Endothelial cell of umbilical vein (primary cell): ENCODE data around the gene FAM174B. TPM values are rescaled to one million over a fixed set of nuclear protein-coding genes. Genes with fewer than 3 reads are reported as not detected.

Experiments
- BruUV-seq: library from RNA; stranded (reverse); fragments of 400-500 nt; replicated peaks from 2 replicates; lab custom pipeline; 2021; lab: Mats Ljungman, UMichigan
- CTCF ChIA-PET: fragments of 300-600, 350-600 bp; sonication (Branson Sonifier 250); formaldehyde crosslinking; loops from one replicate; lab custom pipeline; 2021; ENCODE audit warnings: antibody characterized with exemption, inconsistent platforms; lab: Charles Lee
- POLR2A ChIA-PET: fragments of 300-600, 350-600 bp; sonication (Branson Sonifier 250); formaldehyde crosslinking; loops from one replicate; lab custom pipeline; 2021; ENCODE audit warnings: antibody characterized with exemption, inconsistent platforms; lab: Charles Lee
- DNase-seq: peaks from one replicate; pipeline ENCODE4 v3.0.0-alpha.2; 2011; ENCODE audit warnings: low read depth, low spot score
- FAIRE-seq: peaks from 2 replicates; lab custom pipeline; 2011; peaks lifted over from hg19 to GRCh38; lab: Jason Lieb, UNC
- H2AFZ ChIP-seq: 2 replicates; pipeline ENCODE4 v1.6.0; 2012; ENCODE audit warnings: low read depth, low read length, control low read depth, inconsistent platforms
- H3K27ac ChIP-seq: 2 replicates; pipeline ENCODE4 v1.5.1; 2011; ENCODE audit warnings: low read depth, mild to moderate bottlenecking, control low read depth, low read length, moderate library complexity; ENCODE audit not compliant: insufficient read depth
- H3K27me3 ChIP-seq, 2 experiments: 2 replicates each; pipeline versions ENCODE4 v1.6.0 to v1.6.1; 2011; ENCODE audit warnings: low read length in 2 of 2, mixed read lengths in 1 of 2; ENCODE audit not compliant: control insufficient read depth in 2 of 2, insufficient read depth in 2 of 2
- H3K36me3 ChIP-seq, 2 experiments: 2 replicates in 1 of 2; 3 replicates in 1 of 2; pipeline ENCODE4 v1.5.1; 2011; ENCODE audit warnings: low read length in 2 of 2, mild to moderate bottlenecking in 1 of 2, moderate library complexity in 1 of 2; ENCODE audit not compliant: control insufficient read depth in 2 of 2, insufficient read depth in 2 of 2; ENCODE audit errors: extremely low read depth in 1 of 2
- H3K4me1 ChIP-seq: 3 replicates; pipeline ENCODE4 v1.5.1; 2011; ENCODE audit warnings: mild to moderate bottlenecking, low read length; ENCODE audit not compliant: control insufficient read depth, insufficient read depth; ENCODE audit errors: extremely low read depth
- H3K4me2 ChIP-seq: 2 replicates; pipeline ENCODE4 v1.6.1; 2011; ENCODE audit warnings: low read length, control low read depth, mixed read lengths; ENCODE audit not compliant: insufficient read depth
- H3K4me3 ChIP-seq, 3 experiments: fragments of 200-600 bp in 1 of 3; sonication (generic), shearing (Covaris generic) in 1 of 3; replicated peaks in 1 of 3; 2 replicates each; pipeline ENCODE4 v1.5.1; 2011 to 2016; ENCODE audit warnings: control low read depth in 3 of 3, low read length in 3 of 3, mild to moderate bottlenecking in 2 of 3, inconsistent platforms in 1 of 3, low read depth in 1 of 3, moderate library complexity in 1 of 3; ENCODE audit not compliant: insufficient read depth in 1 of 3
- H3K79me2 ChIP-seq: 2 replicates; pipeline ENCODE4 v1.6.0; 2012; ENCODE audit warnings: low read length, inconsistent platforms; ENCODE audit not compliant: control insufficient read depth, insufficient read depth
- H3K9ac ChIP-seq: replicated peaks from 2 replicates; pipeline ENCODE3; 2011; ENCODE audit warnings: low read length, control low read depth; ENCODE audit not compliant: insufficient read depth; ENCODE audit errors: extremely low read depth
- H3K9me1 ChIP-seq: replicated peaks from 3 replicates; pipeline ENCODE4 v1.6.0; 2011; ENCODE audit warnings: mild to moderate bottlenecking, low read length; ENCODE audit not compliant: control insufficient read depth, insufficient read depth; ENCODE audit errors: extremely low read depth
- H3K9me3 ChIP-seq: replicated peaks from 2 replicates; pipeline ENCODE4 v1.5.1; 2012; ENCODE audit warnings: low read length, inconsistent platforms; ENCODE audit not compliant: control insufficient read depth, insufficient read depth
- H4K20me1 ChIP-seq: replicated peaks from 2 replicates; pipeline ENCODE3; 2011; ENCODE audit warnings: mild to moderate bottlenecking, low read length; ENCODE audit not compliant: control insufficient read depth, insufficient read depth; ENCODE audit errors: extremely low read depth
- CTCF ChIP-seq, 2 donors: IDR thresholded peaks; 1 replicate in 1 of 2; 2 replicates in 1 of 2; pipeline ENCODE4 v1.5.1; 2011; ENCODE audit warnings: low read length in 2 of 2, mild to moderate bottlenecking in 2 of 2, moderate library complexity in 2 of 2, control low read depth in 1 of 2, inconsistent platforms in 1 of 2, low read depth in 1 of 2; ENCODE audit not compliant: insufficient read depth in 1 of 2; ENCODE audit errors: extremely low read depth in 1 of 2
- EZH2 ChIP-seq: IDR thresholded peaks from 2 replicates; pipeline ENCODE4 v1.6.1; 2012; ENCODE audit warnings: borderline replicate concordance, low read depth, mild to moderate bottlenecking, moderate library complexity, low read length, inconsistent platforms; ENCODE audit not compliant: severe bottlenecking
- FOS ChIP-seq: IDR thresholded peaks from 2 replicates; pipeline ENCODE4 v1.6.1; 2011; ENCODE audit warnings: mild to moderate bottlenecking, low read length, moderate library complexity, borderline replicate concordance; ENCODE audit not compliant: insufficient read depth
- GATA2 ChIP-seq: IDR thresholded peaks from 2 replicates; pipeline ENCODE4 v1.7.0; 2011; ENCODE audit warnings: low read depth, mild to moderate bottlenecking, moderate library complexity, mixed read lengths, low read length; ENCODE audit not compliant: insufficient read length, insufficient read depth
- JUN ChIP-seq: IDR thresholded peaks from 2 replicates; pipeline ENCODE4 v1.6.1; 2011; ENCODE audit warnings: borderline replicate concordance, low read depth; ENCODE audit not compliant: insufficient read length, insufficient read depth
- MAX ChIP-seq: IDR thresholded peaks from 2 replicates; pipeline ENCODE4 v1.6.1; 2011; ENCODE audit not compliant: insufficient read depth, insufficient read length
- MYC ChIP-seq: IDR thresholded peaks from one replicate; pipeline ENCODE4 v1.6.1; 2011; ENCODE audit warnings: mild to moderate bottlenecking, low read depth, low read length
- POLR2AphosphoS5 ChIP-seq: IDR thresholded peaks from 2 replicates; pipeline ENCODE4 v1.6.1; 2012; ENCODE audit warnings: low read depth, mild to moderate bottlenecking, control low read depth, low read length, moderate library complexity; ENCODE audit not compliant: insufficient read depth
- dilution Hi-C: fragments of 300-500 bp; cut with MboI; formaldehyde crosslinking; loops from one replicate; pipeline ENCODE4 v1.15.0; 2019; ENCODE audit warnings: low sequenced_read_pairs; ENCODE audit not compliant: extremely low pct_ligation_motif_present
- intact Hi-C: fragments of 100-400 bp; cut with micrococcal nuclease; formaldehyde crosslinking; loops from one replicate; pipeline ENCODE4 v1.10.0; 2022
- polyA plus RNA-seq, 4 experiments: library from polyadenylated mRNA; depleted of rRNA in 3 of 4; stranded (reverse) in 3 of 4; unstranded in 1 of 4; fragments of >200 nt; gene quantifications; 2 replicates each; pipeline versions ENCODE4 v1.2.1 to v1.2.3, GENCODE V29; 2011 to 2012; ENCODE audit warnings: missing spikeins in 1 of 4
- total RNA-seq: library from RNA; stranded (reverse); gene quantifications from 2 replicates; pipeline ENCODE4 v1.2.3, GENCODE V29; 2021

FAM174B gene
- total and polyA plus RNA-seq, 2 donors (not counting 3 experiments of a cell fraction or from before 2014, with no cell fraction given), result 25.9 to 30.2 TPM

- Histone ChIP-seq H3K4me3 (no peak overlapping the region), H3K27me3 (no peaks in the 10 kb centered on the region), H2AFZ (no peak overlapping the region), H3K27ac (no peak overlapping the region), H3K4me1 (peaks cover 22% of the 10 kb centered on the region), H3K9me1 (no peaks in the 10 kb centered on the region), H4K20me1 (no peaks in the 10 kb centered on the region), H3K9me3 (no peaks in the 10 kb centered on the region), H3K79me2 (peaks cover 6% of the 10 kb centered on the region), H3K36me3 (peaks cover 0 to 2% of the 10 kb centered on the region in 2 experiments), H3K4me2 (no peak overlapping the region), H3K9ac (no peak overlapping the region)
- intact Hi-C loops (loop anchor here (5.0 to 10.0 kb wide), 2 partner anchors 192 to 520 kb away; no protein-coding TSS in a partner anchor), dilution Hi-C loops (no loop called here)
- no peak for DNase-seq
- TF ChIP-seq CTCF (IDR thresholded peaks at IDR 0.05; ENCODE audit: extremely low read depth in 1 of 2, insufficient read depth in 1 of 2, low read depth in 1 of 2, low read length in 2 of 2) (no peak), FOS (no peak), EZH2 (no peak), GATA2 (no peak), MAX (no peak), JUN (no peak), MYC (no peak), POLR2AphosphoS5 (peak; percentile 10)
- BruUV-seq, result no TSS peak
- FAIRE-seq, result peak; percentile 55
- CTCF ChIA-PET, result interaction anchor here (1.5 to 6.1 kb wide), 2 partner anchors 93 to 99 kb away, joined by 6 to 39 read pairs; no protein-coding TSS in a partner anchor
- POLR2A ChIA-PET, result no interaction called here
These were observed 40.5 kb downstream of the FAM174B start for GRCh38 chr15:92614791-92615785.
